Fibroblast of peridontal ligament (primary cell): ENCODE results near the gene TRAPPC3L.
A peak's percentile ranks its signal among the peaks of the same experiment; 100 is the strongest.

Experiments
- DNase-seq: peaks from one replicate; pipeline ENCODE4 v3.0.0-alpha.2; 2010; ENCODE audit errors: extremely low read depth

The TRAPPC3L gene

DNA sequence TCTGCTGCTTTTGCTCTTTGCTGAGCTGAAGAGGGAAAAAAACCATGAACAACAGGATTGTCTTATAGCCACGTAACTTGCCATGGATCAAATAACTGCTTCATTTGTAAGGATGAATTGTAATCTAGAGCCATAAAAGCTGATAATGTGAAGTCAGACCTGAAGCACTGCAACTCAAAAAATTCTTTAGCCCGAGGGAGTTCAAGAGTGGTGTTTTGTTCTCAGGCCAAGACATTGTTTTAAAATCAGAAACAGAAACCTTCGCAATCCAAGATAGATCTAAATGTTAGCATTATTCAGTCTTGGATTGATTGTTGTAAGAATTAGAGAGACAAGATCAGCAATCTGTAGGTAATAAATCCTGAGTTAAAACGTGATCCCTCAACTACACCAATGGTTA, at the start of gene TRAPPC3L:
TRAPPC3L (minus strand) TSS at position 34 of the 400 bp plus-strand sequence. CDS start 170 bp downstream, outside the sequence.
- peak; percentile 44 for DNase-seq

DNA sequence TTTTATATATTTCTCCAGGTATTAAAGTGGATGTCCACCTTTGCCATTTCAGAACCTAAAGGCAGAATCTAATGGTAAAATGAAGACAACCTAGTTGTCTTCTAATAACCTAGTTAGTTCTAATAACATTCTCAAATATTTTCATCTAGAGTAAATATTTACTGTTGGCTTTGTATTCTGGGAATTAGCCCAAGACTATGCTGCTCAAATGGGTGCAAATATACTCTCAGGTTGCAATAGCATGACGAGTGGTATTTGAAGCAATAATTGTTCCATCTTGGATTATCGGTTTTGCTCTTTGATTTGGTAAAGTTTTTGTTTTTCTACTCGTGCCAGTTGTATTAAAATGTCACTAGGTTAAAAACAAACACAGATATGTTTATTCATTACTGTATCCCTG, 49.8 kb upstream of the TRAPPC3L start:
- no peak for DNase-seq

DNA sequence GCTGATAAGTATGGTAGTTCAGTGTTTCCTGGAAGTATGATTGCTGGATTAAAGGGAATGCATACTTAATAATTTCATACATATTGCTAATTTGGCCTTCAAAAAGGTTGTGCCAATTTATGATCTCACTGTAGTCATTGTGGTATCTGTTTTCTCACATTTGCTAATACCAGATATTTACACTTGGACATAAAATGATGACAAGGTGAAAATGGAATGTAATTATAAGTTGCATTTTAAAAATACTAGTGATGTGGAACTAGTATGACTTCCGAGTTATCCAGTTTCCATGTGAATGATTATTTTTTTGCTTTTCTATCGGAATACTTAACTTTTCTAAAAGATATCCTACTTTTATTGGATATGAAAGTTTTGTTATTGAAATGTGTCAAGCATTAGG, 41.3 kb upstream of the TRAPPC3L start:
- no peak for DNase-seq

DNA sequence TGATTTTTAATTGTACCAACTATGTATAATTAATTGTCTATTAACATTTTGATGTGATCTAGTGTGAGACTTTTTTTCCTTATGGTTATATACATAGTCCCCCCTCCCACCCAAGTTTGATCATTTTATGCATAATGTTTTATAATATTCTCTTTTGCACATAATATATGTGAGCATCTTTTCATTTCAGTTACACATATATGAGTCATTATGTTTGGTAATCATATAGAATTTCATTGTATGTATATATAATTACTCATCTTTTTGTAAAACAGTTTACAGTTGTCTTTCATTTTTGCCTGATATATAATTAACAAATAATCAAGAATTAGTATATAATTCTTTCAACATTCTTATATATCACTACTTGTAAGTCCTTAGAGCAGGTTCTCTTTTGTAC, 40.8 kb upstream of the TRAPPC3L start:
- no peak for DNase-seq

DNA sequence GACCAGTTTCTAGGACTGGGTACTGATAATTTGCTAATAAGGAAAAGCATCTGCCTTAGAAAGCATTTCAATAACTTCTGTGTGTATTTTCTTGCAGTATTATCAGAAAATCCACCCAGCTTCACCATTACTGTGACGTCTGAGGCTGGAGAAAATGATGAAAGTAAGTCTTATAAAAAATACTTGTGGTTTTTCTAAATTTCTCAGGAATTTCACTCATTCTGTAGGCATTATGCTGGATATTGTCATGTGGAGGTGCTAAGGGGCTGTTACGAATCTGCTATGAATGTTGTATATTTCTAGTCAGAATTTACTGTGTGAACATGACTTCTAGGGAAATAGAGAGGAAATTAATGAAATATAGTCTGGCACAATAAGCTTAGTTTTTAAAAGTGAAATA, 34.7 kb upstream of the TRAPPC3L start:
- DNase-seq, result peak; percentile 78

DNA sequence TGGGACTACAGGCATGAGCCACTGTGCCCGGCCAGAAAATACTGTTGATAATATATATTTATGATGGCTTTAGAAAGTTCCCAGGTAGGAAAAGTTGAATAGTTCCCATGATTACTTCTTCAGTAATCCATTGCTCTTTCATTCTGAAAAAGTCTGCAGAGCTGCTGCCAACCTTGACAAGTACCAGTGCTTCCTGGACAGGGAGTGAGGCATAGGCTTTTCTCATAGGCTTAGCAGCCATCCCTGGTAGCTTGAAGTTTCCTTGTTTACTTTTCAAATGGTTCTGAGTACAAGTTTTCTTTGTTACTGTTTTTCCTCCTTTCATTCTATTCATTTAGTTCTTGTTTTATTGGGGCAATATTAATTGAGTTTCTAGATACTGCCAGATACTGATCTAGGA, 33.7 kb upstream of the TRAPPC3L start:
- DNase-seq, result no peak

DNA sequence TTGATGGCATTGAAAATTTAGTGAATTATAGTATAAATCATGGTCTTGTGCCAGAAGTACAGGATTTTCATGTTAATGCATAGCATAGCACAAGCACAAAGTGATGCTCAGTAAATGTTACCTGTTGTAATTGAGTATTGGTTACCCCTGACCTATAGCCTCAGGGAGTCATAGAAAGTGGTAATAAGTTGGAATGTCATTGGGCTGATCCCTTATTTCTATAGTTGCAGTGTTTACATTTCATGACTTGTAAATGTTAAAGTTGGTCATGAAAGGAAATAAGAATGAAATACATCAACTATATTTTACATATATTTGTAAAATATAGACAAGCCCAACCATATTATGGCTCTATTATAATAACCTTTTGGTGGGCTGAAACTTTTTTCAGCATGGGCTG, 32.9 kb upstream of the TRAPPC3L start:
- DNase-seq, result no peak

DNA sequence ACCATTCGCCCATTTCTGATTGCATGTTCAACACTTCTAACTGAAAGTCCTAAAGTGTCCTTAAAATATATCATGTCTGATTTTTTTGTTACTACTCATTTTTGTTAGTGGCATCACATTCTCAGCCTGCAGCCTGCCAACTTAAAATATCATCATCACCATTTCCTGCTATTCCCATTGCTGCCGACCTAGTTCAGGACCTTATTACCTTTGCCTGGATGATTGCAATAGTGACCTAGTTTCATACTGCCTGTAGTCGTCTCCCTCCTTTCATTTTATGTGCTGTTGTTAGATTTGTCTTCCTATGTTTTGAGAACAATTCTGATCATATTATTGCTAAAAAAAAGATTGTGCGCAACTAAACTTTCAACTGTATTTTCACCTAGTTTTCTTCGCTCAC, 32.0 kb upstream of the TRAPPC3L start:
- DNase-seq, result no peak

DNA sequence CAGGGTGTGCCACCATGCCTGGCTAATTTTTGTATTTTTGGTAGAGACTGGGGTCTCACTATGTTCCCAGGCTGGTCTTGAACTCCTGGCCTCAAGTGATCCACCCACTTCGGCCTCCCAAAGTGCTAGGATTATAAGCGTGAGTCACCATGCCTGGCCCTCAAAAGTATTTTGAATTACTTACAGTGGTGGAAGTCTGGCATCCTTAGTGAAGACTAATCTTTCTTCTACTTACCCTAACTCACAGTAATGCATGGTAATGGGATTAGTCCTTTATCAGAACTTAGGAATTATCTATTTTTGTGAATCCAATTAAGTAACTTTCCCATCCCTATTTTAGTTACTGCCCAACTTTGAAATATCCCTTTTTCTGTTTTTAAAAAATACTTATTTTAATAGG, 29.7 kb upstream of the TRAPPC3L start:
- DNase-seq, result no peak

DNA sequence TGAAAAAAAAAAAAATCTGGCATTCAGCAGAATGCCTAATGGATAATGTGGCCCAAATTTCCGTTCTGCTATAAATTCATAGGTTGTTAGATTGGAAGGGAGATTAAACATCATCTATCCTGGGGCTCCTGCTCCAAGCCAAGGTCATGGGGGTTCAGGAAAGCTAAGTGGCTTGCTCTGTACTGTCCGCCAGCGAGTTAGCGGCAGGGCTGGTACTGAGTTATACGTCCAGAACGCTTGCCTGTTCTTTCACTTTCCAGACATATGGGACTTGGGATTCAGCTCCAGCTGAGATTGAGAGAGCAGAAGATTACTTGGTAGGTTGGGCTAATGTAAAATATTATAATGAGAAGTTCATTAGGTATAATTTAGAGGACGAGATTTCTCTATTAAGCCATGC, 26.7 kb upstream of the TRAPPC3L start:
- DNase-seq, result peak; percentile 59

DNA sequence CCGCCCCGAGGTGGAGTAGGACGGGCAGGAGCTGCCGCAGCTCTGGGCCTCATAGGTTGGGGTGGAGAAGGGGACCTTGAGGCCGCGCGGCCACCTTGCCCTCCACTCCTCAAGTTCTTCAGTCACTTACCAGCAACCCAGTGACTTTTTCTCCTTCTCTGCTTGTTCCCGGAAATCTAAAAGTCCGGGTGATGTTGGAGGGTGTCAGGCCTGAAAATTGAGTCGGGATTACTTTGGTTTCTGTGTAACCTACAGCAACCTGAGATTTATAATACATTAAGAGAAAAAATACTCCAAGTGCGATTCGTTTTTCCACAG, 26.2 kb upstream of the TRAPPC3L start:
- peak; percentile 28 for DNase-seq

DNA sequence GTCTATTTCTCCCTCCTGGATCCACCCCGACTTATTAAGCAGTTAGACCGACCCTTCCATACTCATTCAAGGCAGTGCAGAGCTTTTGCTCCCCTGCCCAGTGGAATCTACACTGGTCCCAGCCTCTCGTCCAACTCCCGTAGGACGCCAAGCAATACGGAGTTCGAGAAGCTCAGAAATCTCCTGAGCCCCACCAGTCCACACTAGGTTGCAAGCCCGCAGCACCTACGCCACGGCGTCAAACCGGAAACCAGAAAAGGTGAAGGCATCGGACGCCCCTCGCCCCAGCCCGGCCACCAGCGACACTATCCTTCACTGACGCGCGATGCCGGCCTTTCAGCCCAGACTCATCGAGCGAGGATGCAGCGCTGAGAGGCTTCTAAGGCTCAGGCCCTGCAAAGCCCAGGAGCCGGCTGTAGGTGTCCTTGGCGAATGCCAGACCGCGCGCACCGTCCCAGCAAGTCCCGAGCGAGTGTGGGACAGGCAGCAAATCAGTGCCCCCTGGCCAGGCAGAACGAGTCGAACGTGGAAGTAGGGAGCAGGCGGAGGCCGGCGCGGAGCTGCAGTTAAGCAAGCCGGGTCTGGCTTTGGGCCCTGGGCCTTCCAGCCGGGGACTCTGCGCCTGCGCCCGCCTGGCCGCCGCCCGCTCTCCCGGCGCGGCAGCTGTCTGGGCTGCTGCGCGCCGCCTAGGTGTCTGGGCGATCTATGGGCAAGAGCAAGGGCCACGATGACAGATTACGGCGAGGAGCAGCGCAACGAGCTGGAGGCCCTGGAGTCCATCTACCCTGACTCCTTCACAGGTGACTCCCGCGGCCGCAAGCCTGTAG, 25.6 kb upstream of the TRAPPC3L start, which contains the start of gene RWDD1:
RWDD1 (plus strand) TSS at position 649 of the 827 bp plus-strand sequence; CDS start at position 728, 79 bp downstream.
- DNase-seq, result peak; percentile 99

DNA sequence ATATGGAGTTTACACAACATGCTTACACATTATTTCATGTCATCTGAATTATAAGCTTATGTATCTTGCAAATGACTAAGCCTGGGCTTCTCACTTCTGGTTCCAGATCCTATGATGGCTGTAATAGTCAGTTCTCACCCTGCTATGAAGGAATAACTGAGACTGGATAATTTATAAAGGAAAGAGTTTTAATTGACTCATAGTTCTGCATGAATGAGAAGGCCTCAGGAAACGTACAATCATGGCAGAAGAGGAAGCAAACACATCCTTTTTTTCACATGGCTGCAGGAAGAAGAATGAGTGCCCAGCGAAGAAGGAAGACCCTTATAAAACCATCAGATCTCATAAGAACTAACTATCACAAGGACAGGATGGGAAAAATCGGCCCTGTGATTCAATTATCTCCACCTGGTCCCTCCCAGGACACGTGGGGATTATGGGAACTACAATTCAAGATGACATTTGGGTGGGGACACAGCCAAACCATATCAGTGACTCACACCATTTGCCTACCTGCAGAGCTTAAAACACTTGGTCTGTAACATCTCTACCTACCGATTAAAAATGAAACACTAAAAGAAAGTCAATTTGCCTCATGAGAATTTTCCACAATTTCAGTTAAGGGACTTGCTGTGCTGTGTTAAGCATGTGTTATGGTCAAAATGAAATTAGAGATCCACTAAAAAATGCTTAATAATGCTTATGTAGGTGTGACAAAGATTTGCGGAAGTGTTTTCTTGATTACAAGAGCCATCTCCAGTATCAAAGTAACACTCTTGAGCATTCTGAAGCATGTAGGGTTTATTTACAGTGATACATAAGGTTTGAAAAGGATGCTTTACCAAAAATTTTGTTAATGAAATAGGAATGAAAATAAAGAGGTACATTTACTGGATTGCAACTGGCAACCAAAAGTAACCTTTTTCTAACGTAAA, 23.6 kb upstream of the TRAPPC3L start:
- no peak for DNase-seq

DNA sequence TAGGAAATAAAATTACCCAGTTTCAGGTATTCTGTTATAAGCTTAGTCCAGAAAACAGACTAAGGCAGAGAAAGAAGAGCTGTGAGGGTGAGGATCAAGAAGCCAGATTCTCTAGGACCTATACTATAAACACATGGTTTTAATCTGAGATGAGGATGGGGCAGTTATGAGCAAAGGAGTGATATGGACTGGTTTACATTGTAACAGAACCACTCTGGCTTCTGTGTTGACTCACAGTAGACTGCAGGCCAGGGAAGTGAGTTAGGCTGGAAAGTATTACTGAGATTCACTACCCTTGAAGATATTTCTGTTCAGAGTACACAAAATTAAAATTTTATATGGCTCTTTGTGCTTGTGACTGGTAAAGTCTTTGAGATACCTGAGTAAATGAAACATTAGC, 22.6 kb upstream of the TRAPPC3L start:
- DNase-seq, result peak; percentile 71

DNA sequence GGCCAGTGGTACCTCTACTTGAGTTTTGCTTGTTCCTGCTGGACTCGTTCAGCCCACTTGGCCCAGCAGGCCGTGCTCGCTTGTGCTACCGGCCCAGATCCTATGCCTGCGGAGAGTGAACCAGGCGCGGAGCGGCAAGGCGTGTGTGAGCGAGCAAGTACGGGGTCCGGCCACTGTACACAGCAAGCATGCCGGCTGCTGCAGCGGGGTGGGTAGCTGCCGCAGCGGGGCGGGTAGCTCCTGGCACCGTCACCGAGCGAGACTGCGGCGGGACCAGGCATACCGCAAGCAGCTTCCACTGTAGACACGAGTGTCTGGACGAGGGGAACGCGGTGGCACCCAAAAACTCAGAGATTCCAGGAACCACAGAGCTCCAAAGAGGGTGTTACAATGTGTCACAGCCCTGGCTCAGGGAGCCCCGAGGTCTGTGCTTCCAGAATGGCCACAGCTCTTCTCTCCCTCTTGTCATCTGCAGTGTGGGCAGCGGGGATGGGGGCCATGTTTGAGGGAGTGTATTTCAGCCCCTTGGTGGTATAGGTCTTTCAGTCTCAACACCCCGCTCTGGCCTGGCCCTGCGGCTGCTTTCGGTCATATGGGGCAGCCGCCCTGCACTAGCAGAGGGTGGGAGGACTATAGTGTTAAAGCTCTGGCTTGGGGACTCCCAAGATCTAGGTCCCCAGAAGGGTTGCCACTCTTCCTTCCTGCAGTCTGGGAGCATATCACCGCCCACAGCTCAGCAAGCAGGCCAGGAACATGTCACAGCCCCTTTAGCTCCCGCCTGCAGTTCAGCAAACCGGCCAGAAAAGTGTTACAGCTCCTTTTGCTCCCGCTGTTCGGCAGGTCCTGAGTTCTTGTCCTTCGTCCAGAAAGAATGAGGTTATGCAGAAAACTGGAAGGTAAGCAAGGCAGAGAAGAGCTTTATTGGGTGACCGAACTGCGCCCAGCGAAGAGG, 19.7 kb upstream of the TRAPPC3L start:
- no peak for DNase-seq

DNA sequence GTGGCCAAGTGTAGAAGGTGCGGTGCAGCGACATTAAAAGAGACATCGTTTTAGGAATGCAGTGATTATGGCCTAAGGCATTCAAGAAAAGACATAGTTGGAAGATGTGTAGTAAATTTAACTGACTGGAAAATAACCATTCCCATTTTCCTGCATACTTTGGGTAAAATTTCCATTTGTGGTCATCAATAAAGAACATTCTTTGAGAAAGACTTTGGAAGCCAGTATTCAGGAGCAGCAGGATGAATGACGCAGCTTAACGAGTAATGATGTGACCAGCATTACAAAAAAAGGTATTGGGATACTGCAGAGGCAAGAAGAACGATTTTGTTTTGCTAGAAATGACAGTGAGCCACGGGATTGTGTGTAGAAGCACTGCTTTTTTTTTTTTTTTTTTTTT, 18.8 kb upstream of the TRAPPC3L start:
- peak; percentile 56 for DNase-seq

DNA sequence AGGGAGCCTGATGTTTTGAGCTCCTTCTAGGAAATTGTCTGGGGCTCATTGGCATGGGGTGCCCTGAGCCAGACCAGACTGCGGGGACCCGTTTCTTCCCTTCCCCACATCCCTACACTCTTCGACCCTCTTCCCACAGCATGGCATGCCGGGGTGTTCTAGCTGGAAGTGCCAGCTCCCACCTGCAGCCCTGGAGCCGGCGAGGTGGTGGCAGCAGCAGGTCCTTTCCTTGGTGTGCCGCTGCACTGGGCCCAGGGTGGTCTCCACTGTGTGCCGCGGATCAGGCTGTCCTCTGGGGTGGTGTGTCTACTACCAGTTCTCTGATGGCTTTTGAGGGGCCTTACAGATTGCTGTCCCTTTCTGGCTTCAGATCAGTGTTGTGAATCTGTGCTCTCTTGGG, 18.3 kb upstream of the TRAPPC3L start:
- no peak for DNase-seq

DNA sequence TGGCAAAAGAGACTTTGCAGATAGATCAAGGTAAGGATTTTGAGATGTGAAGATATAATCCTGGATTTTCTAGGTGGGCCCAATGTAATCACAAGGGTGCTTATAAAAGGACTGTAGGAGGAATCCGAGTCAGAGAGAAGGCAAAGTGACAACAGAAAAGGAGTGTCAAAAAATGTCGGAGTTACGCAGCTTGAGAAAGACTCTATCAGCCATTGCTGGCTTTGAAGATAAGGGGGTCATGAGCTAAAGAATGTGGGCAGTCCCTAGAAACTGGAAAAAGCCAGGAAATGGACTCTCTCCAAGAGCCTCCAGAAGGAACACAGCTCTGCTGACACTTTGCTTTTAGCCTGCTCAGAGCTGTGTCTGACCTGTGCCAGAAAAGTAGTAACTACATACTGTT, 17.1 kb upstream of the TRAPPC3L start:
- DNase-seq, result no peak

DNA sequence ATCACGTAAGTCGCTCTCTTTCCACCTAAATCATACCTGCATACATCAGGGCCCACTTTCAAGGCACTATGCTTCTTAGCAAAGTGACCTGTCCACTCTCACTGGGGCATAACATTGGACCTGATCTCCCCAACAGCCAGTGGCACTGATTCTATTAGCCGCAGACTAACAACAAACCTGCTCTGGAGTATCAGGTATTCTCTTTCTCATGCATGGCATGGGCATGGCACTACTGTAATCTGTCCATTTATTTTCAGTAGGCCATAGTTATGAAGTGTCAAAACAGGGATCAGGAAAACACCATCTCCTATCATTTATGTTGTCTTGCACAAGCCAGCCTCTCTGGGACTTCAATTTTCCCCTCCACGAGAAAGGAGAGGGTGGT, 16.5 kb upstream of the TRAPPC3L start:
- DNase-seq, result no peak

DNA sequence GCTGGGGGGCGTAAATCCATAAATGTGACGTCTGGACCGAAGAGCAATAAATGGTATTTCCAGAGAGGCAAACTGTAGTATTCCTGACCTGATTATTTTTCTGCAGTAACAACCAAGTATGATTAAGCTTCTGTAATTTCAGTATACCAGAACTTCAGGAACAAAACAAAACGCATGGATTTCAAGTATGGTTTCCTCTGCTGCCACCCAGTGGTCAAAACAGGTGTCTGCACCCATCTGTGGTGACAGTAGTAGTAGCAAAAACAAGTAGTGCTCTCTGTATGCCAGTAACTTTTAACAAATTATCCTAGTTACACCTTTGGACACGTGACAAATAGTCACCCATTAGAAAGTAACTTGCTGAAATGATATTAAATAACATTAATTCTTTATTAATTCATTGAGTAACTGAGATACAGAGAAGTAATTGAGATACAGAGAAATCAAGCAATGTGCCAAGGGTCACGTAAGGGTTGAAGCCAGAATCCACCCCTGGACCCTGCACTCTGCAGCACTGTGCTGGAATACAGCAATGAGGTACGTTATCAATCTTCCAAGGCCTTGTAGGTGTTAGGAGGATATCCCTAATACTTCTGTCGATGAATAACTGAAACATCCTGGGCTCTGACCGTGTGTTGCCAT, 16.0 kb upstream of the TRAPPC3L start:
- peak; percentile 87 for DNase-seq

DNA sequence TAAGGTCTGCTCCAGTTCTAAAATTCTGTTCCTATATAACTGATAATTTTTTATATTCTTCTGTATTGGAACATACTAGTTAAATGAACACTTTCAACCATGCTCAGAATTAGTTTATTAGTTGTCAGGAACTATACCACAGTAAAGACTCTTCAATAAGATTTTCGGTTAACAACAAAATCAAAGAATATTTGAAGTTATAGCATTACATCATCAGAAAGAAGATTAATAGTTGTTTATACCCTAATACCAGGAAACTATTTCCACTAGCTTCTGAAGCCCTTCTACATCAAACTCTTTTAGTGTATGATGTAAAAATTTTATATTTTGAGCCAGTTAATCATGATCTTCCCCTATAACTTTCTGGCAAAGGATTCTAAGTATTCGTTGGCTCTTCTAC, 14.6 kb upstream of the TRAPPC3L start:
- DNase-seq, result no peak
